Calu3 (cell line): ENCODE results near the gene AQP12A. TPM values are rescaled to one million over a fixed set of nuclear protein-coding genes. Genes with fewer than 3 reads are reported as not detected.

Experiments used
- BruUV-seq: library from RNA; stranded (reverse); fragments of 400-500 nt; replicated peaks from 2 replicates; lab custom pipeline; 2021; lab: Mats Ljungman, UMichigan
- CTCF ChIA-PET: fragments of 300-600 bp; sonication (Branson Sonifier 250); formaldehyde crosslinking; loops from one replicate; lab custom pipeline; 2022; ENCODE audit warnings: antibody characterized with exemption; lab: Charles Lee
- DNase-seq: peaks from one replicate; pipeline ENCODE4 v3.0.0; 2022
- H3K27ac Mint-ChIP-seq: one replicate; pipeline ENCODE4 v1.8.0; 2022; ENCODE audit warnings: mixed read lengths; ENCODE audit not compliant: unreplicated experiment
- H3K27me3 Mint-ChIP-seq: one replicate; pipeline ENCODE4 v1.8.0; 2022; ENCODE audit warnings: mixed read lengths; ENCODE audit not compliant: unreplicated experiment
- H3K36me3 Mint-ChIP-seq: one replicate; pipeline ENCODE4 v1.8.0; 2022; ENCODE audit warnings: mild to moderate bottlenecking, moderate library complexity, mixed read lengths; ENCODE audit not compliant: insufficient read depth, unreplicated experiment
- H3K4me1 Mint-ChIP-seq: one replicate; pipeline ENCODE4 v1.8.0; 2022; ENCODE audit warnings: mild to moderate bottlenecking, low read depth, mixed read lengths; ENCODE audit not compliant: unreplicated experiment
- H3K4me3 Mint-ChIP-seq: one replicate; pipeline ENCODE4 v1.8.0; 2022; ENCODE audit warnings: mild to moderate bottlenecking, low read depth, moderate library complexity, mixed read lengths; ENCODE audit not compliant: unreplicated experiment
- H3K9me3 Mint-ChIP-seq: one replicate; pipeline ENCODE4 v1.8.0; 2022; ENCODE audit warnings: low read depth, mixed read lengths; ENCODE audit not compliant: unreplicated experiment
- intact Hi-C: fragments of 100-400 bp; cut with micrococcal nuclease; formaldehyde crosslinking; loops from one replicate; pipeline ENCODE4 v1.10.0; 2022; ENCODE audit not compliant: unreplicated experiment
- total RNA-seq: library from RNA; stranded (reverse); gene quantifications from 2 replicates; pipeline ENCODE4 v1.2.3, GENCODE V29; 2022
- TF ChIP-seq, protein P1 (sequence below): fragments of 200-600 bp; IDR thresholded peaks from one replicate; pipeline ENCODE4 v1.8.0; 2022; ENCODE audit warnings: antibody characterized with exemption; ENCODE audit not compliant: unreplicated experiment

Gene AQP12A
- total RNA-seq, 1 experiment from 2014 or later = not detected

GRCh38 chr2:240703417-240704341, 12.0 kb downstream of the AQP12A start:
- no peak overlapping the region for H3K27ac Mint-ChIP-seq
- no peaks in the 10 kb centered on the region for H3K4me1 Mint-ChIP-seq
- H3K27me3 Mint-ChIP-seq = peaks cover 72% of the 10 kb centered on the region
- no peak overlapping the region for H3K4me3 Mint-ChIP-seq
- peaks cover 9% of the 10 kb centered on the region for H3K36me3 Mint-ChIP-seq
- no TSS peak for BruUV-seq
- DNase-seq = no peak
- TF ChIP-seq, protein P1, sequence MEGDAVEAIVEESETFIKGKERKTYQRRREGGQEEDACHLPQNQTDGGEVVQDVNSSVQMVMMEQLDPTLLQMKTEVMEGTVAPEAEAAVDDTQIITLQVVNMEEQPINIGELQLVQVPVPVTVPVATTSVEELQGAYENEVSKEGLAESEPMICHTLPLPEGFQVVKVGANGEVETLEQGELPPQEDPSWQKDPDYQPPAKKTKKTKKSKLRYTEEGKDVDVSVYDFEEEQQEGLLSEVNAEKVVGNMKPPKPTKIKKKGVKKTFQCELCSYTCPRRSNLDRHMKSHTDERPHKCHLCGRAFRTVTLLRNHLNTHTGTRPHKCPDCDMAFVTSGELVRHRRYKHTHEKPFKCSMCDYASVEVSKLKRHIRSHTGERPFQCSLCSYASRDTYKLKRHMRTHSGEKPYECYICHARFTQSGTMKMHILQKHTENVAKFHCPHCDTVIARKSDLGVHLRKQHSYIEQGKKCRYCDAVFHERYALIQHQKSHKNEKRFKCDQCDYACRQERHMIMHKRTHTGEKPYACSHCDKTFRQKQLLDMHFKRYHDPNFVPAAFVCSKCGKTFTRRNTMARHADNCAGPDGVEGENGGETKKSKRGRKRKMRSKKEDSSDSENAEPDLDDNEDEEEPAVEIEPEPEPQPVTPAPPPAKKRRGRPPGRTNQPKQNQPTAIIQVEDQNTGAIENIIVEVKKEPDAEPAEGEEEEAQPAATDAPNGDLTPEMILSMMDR = no peak
- CTCF ChIA-PET = interaction anchor here (0.6 kb wide), 1 partner anchor 162 kb away, joined by 4 read pairs; no protein-coding TSS in a partner anchor
- no peaks in the 10 kb centered on the region for H3K9me3 Mint-ChIP-seq
- intact Hi-C loops = loop anchor here (10.0 kb wide), 1 partner anchor 99 kb away; no protein-coding TSS in a partner anchor

GRCh38 chr2:240704651-240705050, 13.0 kb downstream of the AQP12A start:
- peaks cover 9% of the 10 kb centered on the region for H3K36me3 Mint-ChIP-seq
- intact Hi-C loops = loop anchor here (10.0 kb wide), 1 partner anchor 100 kb away; no protein-coding TSS in a partner anchor
- DNase-seq = no peak
- TF ChIP-seq, protein P1 = no peak
- no peaks in the 10 kb centered on the region for H3K4me1 Mint-ChIP-seq
- CTCF ChIA-PET = no interaction called here
- BruUV-seq = no TSS peak
- no peaks in the 10 kb centered on the region for H3K9me3 Mint-ChIP-seq
- H3K27ac Mint-ChIP-seq = no peak overlapping the region
- H3K27me3 Mint-ChIP-seq = peaks cover 81% of the 10 kb centered on the region
- no peak overlapping the region for H3K4me3 Mint-ChIP-seq

GRCh38 chr2:240705204-240705791, 13.6 kb downstream of the AQP12A start:
- BruUV-seq = no TSS peak
- no peaks in the 10 kb centered on the region for H3K4me1 Mint-ChIP-seq
- H3K27ac Mint-ChIP-seq = no peak overlapping the region
- peaks cover 9% of the 10 kb centered on the region for H3K36me3 Mint-ChIP-seq
- H3K4me3 Mint-ChIP-seq = no peak overlapping the region
- intact Hi-C loops = loop anchor here (10.0 kb wide), 1 partner anchor 100 kb away; no protein-coding TSS in a partner anchor
- CTCF ChIA-PET = no interaction called here
- no peaks in the 10 kb centered on the region for H3K9me3 Mint-ChIP-seq
- peaks cover 81% of the 10 kb centered on the region for H3K27me3 Mint-ChIP-seq
- TF ChIP-seq, protein P1 = no peak
- DNase-seq = no peak

GRCh38 chr2:240707043-240707756, 15.5 kb downstream of the AQP12A start:
- BruUV-seq = no TSS peak
- Mint-ChIP-seq H3K9me3 (no peaks in the 10 kb centered on the region), H3K4me3 (no peak overlapping the region), H3K4me1 (no peaks in the 10 kb centered on the region), H3K36me3 (peaks cover 13% of the 10 kb centered on the region), H3K27me3 (peaks cover 74% of the 10 kb centered on the region), H3K27ac (no peak overlapping the region)
- TF ChIP-seq, protein P1 = no peak
- CTCF ChIA-PET = no interaction called here
- DNase-seq = no peak
- intact Hi-C loops = loop anchor here (10.0 kb wide), 1 partner anchor 102 kb away; no protein-coding TSS in a partner anchor
